ENCODE results near the gene P3H2.

P3H2 gene

GRCh38 chr3:190053919-190054672, 66.6 kb downstream of the P3H2 start:
- no peak overlapping the region for H3K4me3 Mint-ChIP-seq
- peak overlapping the region; percentile 85 to 93 (median 91) for H3K27ac Mint-ChIP-seq
- H3K36me3 Mint-ChIP-seq (ENCODE audit: low read depth), result peaks cover 10% of the 10 kb centered on the region
- H3K4me1 Mint-ChIP-seq, result peaks cover 85% of the 10 kb centered on the region
- H3K27me3 Mint-ChIP-seq (ENCODE audit: low read depth), result no peaks in the 10 kb centered on the region
- H3K9me3 Mint-ChIP-seq, result no peaks in the 10 kb centered on the region
- TF ChIP-seq CTCF (IDR thresholded peaks at IDR 0.05; ENCODE audit: unreplicated experiment in 3 of 3), result peak in 1 of 3 experiments; percentile 16

GRCh38 chr3:190051641-190052040, 69.1 kb downstream of the P3H2 start:
- Mint-ChIP-seq H3K27me3 (ENCODE audit: low read depth) (no peaks in the 10 kb centered on the region), H3K4me1 (peaks cover 74% of the 10 kb centered on the region), H3K36me3 (ENCODE audit: low read depth) (peaks cover 18% of the 10 kb centered on the region), H3K9me3 (no peaks in the 10 kb centered on the region), H3K4me3 (peak overlapping the region in 1 of 3 experiments; percentile 2), H3K27ac (peak overlapping the region; percentile 84 to 93 (median 89))
- no peak for TF ChIP-seq CTCF (IDR thresholded peaks at IDR 0.05; ENCODE audit: unreplicated experiment in 3 of 3)

- H3K4me1 Mint-ChIP-seq, result peaks cover 72% of the 10 kb centered on the region
- peak overlapping the region; percentile 84 to 93 (median 89) for H3K27ac Mint-ChIP-seq
- no peaks in the 10 kb centered on the region for H3K9me3 Mint-ChIP-seq
- peak overlapping the region; percentile 48 to 66 (median 64) for H3K4me3 Mint-ChIP-seq
- H3K27me3 Mint-ChIP-seq (ENCODE audit: low read depth), result no peaks in the 10 kb centered on the region
- no peak for TF ChIP-seq CTCF (IDR thresholded peaks at IDR 0.05; ENCODE audit: unreplicated experiment in 3 of 3)
- peaks cover 13% of the 10 kb centered on the region for H3K36me3 Mint-ChIP-seq (ENCODE audit: low read depth)
These were observed 71.7 kb downstream of the P3H2 start for GRCh38 chr3:190048932-190049441.

GRCh38 chr3:190044974-190045373, 75.7 kb downstream of the P3H2 start:
- Mint-ChIP-seq H3K27me3 (ENCODE audit: low read depth) (no peaks in the 10 kb centered on the region), H3K36me3 (ENCODE audit: low read depth) (peaks cover 11% of the 10 kb centered on the region), H3K9me3 (no peaks in the 10 kb centered on the region), H3K4me3 (no peak overlapping the region), H3K27ac (peak overlapping the region; percentile 90 to 96 (median 92)), H3K4me1 (peaks cover 76% of the 10 kb centered on the region)
- TF ChIP-seq CTCF (IDR thresholded peaks at IDR 0.05; ENCODE audit: unreplicated experiment in 3 of 3), result no peak

GRCh38 chr3:190044142-190044541, 76.6 kb downstream of the P3H2 start:
- H3K27me3 Mint-ChIP-seq (ENCODE audit: low read depth), result no peaks in the 10 kb centered on the region
- H3K9me3 Mint-ChIP-seq, result no peaks in the 10 kb centered on the region
- H3K27ac Mint-ChIP-seq, result peak overlapping the region; percentile 90 to 96 (median 92)
- H3K4me3 Mint-ChIP-seq, result peak overlapping the region in 2 of 3 experiments; percentile 3 to 21
- peaks cover 77% of the 10 kb centered on the region for H3K4me1 Mint-ChIP-seq
- TF ChIP-seq CTCF (IDR thresholded peaks at IDR 0.05; ENCODE audit: unreplicated experiment in 3 of 3), result no peak
- H3K36me3 Mint-ChIP-seq (ENCODE audit: low read depth), result peaks cover 11% of the 10 kb centered on the region
